A549 (cell line): ENCODE data around the gene SMIM45.

Experiments
- BHLHE40 ChIP-seq: IDR thresholded peaks from 2 replicates; pipeline ENCODE4 v1.6.1; 2012; ENCODE audit warnings: low read depth, low read length, inconsistent platforms
- EP300 ChIP-seq, 2 experiments: fragments of >200 bp; sonication (Bioruptor Twin); formaldehyde crosslinking; IDR thresholded peaks; 2 replicates in 1 of 2; 3 replicates in 1 of 2; pipeline ENCODE4 v1.6.1; 2016 to 2017
- POLR2A ChIP-seq: IDR thresholded peaks from 2 replicates; pipeline ENCODE4 v1.6.1; 2012; ENCODE audit warnings: mild to moderate bottlenecking, low read length
- POLR2AphosphoS2 ChIP-seq: conservative IDR thresholded peaks from 2 replicates; pipeline ENCODE4 v1.6.1; 2012; ENCODE audit warnings: low read length, improper control_type of control experiment, inconsistent platforms
- RAD21 ChIP-seq, 2 experiments: fragments of >200 bp in 1 of 2; sonication (Bioruptor Twin) in 1 of 2; formaldehyde crosslinking in 1 of 2; IDR thresholded peaks in 1 of 2; conservative IDR thresholded peaks in 1 of 2; 2 replicates in 1 of 2; 3 replicates in 1 of 2; pipeline ENCODE4 v1.6.1; 2012 to 2018; ENCODE audit warnings: inconsistent platforms in 1 of 2
- RFX5 ChIP-seq: fragments of 450-650 bp; IDR thresholded peaks from 2 replicates; pipeline ENCODE4 v1.7.1; 2014; ENCODE audit warnings: antibody characterized with exemption, mild to moderate bottlenecking, moderate library complexity
- TF ChIP-seq, protein P1 (sequence below): fragments of >200 bp; sonication (Bioruptor Twin); formaldehyde crosslinking; IDR thresholded peaks from 3 replicates; pipeline ENCODE4 v1.5.1; 2016
- TF ChIP-seq, protein P2 (sequence below): IDR thresholded peaks from 2 replicates; pipeline ENCODE4 v1.6.1; 2012

GRCh38 chr22:41998361-41999261 is 46.7 kb downstream of the SMIM45 start, which contains the start of gene WBP2NL:
- TF ChIP-seq RFX5 (no peak), POLR2AphosphoS2 (no peak), POLR2A (peak; percentile 48; the same call in 1 of the 2 replicates), BHLHE40 (no peak), EP300 (IDR thresholded peaks at IDR 0.05) (no peak), RAD21 (conservative IDR thresholded peaks at IDR 0.05 in 1 of 2, IDR thresholded peaks at IDR 0.05 in 1 of 2) (no peak)
- TF ChIP-seq, protein P1, sequence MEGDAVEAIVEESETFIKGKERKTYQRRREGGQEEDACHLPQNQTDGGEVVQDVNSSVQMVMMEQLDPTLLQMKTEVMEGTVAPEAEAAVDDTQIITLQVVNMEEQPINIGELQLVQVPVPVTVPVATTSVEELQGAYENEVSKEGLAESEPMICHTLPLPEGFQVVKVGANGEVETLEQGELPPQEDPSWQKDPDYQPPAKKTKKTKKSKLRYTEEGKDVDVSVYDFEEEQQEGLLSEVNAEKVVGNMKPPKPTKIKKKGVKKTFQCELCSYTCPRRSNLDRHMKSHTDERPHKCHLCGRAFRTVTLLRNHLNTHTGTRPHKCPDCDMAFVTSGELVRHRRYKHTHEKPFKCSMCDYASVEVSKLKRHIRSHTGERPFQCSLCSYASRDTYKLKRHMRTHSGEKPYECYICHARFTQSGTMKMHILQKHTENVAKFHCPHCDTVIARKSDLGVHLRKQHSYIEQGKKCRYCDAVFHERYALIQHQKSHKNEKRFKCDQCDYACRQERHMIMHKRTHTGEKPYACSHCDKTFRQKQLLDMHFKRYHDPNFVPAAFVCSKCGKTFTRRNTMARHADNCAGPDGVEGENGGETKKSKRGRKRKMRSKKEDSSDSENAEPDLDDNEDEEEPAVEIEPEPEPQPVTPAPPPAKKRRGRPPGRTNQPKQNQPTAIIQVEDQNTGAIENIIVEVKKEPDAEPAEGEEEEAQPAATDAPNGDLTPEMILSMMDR: no peak
- TF ChIP-seq, protein P2, sequence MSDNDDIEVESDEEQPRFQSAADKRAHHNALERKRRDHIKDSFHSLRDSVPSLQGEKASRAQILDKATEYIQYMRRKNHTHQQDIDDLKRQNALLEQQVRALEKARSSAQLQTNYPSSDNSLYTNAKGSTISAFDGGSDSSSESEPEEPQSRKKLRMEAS: peak; percentile 91
